ENCODE measurements around the gene MAPKAPK5.
"Not testable (repeated sequence)": the region's sequence is repeated elsewhere in the genome, so short reads cannot be mapped to it uniquely, and the experiment has no call there.

Gene MAPKAPK5

DNA sequence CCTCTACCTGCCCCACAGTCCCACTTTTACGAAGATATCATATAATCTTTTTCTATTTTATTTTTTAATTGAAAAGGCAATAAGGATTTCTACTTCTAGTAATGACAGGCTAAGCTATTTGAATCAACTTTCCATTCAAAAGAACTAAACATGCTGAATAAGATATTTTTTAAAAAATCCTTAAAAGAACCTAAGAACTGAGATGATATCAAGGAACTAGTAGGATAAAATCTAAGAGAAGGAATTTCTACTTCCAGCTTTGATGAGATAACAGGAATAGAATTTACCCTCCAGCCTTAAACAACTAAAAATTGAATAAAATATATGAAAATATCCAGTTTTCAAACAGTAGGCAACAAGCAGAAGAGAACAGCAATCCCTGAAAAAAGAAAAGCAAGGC is 101.9 kb downstream of the MAPKAPK5 start:
- no peak overlapping the region for H3K27ac ChIP-seq (ENCODE audit: low read depth, low read length)
- no peaks in the 10 kb centered on the region for H3K4me1 ChIP-seq (ENCODE audit: control insufficient read depth in 5 of 5, insufficient read depth in 5 of 5, low read length in 5 of 5)
- H3K36me3 ChIP-seq (ENCODE audit: control insufficient read depth in 5 of 5, insufficient read depth in 5 of 5, low read length in 5 of 5) = no peaks in the 10 kb centered on the region
- no peaks in the 10 kb centered on the region for H3K27me3 ChIP-seq (ENCODE audit: control insufficient read depth in 5 of 5, insufficient read depth in 4 of 5, low read length in 5 of 5)
- no peak overlapping the region for H3K4me3 ChIP-seq (ENCODE audit: low read depth in 1 of 5, low read length in 5 of 5)
- no peaks in the 10 kb centered on the region for H3K9me3 ChIP-seq (ENCODE audit: control insufficient read depth in 5 of 5, low read length in 5 of 5)
- no peak overlapping the region for H3K9ac ChIP-seq (ENCODE audit: low read length in 5 of 5)

DNA sequence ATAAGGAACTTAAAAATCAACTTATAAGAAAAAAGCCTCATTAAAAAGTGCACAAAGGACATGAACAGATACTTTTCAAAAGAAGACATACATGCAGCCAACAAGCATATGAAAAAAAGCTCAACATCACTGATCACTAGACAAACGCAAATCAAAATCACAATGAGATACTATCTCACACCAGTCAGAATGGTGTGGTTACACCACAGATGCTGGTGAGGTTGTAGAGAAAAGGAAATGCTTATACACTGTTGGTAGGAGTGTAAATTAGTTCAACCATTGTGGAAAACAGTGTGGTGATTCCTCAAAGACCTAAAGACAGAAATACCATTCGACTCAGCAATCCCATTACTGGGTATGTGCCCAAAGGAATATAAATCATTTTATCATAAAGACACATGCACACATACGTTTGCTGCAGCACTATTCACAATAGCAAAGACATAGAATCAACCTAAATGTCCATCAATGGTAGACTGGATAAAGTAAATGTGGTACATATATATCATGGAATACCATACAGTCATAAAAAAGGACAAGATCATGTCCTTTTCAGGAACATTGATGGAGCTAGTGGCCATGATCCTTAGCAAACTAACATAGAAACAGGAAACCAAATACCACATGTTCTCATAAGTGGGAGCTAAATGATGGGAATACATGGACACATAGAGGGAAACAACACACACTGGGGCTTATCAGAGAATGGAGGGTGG is 109.1 kb downstream of the MAPKAPK5 start:
- H3K4me3 ChIP-seq (ENCODE audit: low read depth in 1 of 5, low read length in 5 of 5); H3K36me3 ChIP-seq (ENCODE audit: control insufficient read depth in 5 of 5, insufficient read depth in 5 of 5, low read length in 5 of 5); H3K27me3 ChIP-seq (ENCODE audit: control insufficient read depth in 5 of 5, insufficient read depth in 4 of 5, low read length in 5 of 5); H3K27ac ChIP-seq (ENCODE audit: low read depth, low read length); H3K9me3 ChIP-seq (ENCODE audit: control insufficient read depth in 5 of 5, low read length in 5 of 5); H3K9ac ChIP-seq (ENCODE audit: low read length in 5 of 5); H3K4me1 ChIP-seq (ENCODE audit: control insufficient read depth in 5 of 5, insufficient read depth in 5 of 5, low read length in 5 of 5): not testable (repeated sequence)
